Bronchial epithelial cell (primary cell): ENCODE data around the gene KLHL18. TPM values are rescaled to one million over a fixed set of nuclear protein-coding genes. Genes with fewer than 3 reads are reported as not detected.

Experiments used
- DNase-seq: peaks from one replicate; pipeline ENCODE4 v3.0.0-alpha.2; 2010; ENCODE audit warnings: low read depth
- FAIRE-seq: peaks from 2 replicates; lab custom pipeline; 2011; peaks lifted over from hg19 to GRCh38; lab: Jason Lieb, UNC
- H3K27me3 ChIP-seq: 2 replicates; pipeline ENCODE4 v1.5.1; 2011; ENCODE audit warnings: low read length; ENCODE audit not compliant: control insufficient read depth, insufficient read depth
- H3K36me3 ChIP-seq: 2 replicates; pipeline ENCODE4 v1.5.1; 2011; ENCODE audit warnings: low read length; ENCODE audit not compliant: control insufficient read depth, insufficient read depth
- H3K4me3 ChIP-seq: 2 replicates; pipeline ENCODE4 v1.5.1; 2011; ENCODE audit warnings: mild to moderate bottlenecking, low read depth, low read length, control low read depth
- total RNA-seq: library from RNA; depleted of rRNA; stranded (reverse); fragments of >200 nt; gene quantifications from 2 replicates; pipeline ENCODE4 v1.2.1, GENCODE V29; 2014
- TF ChIP-seq, protein P1 (sequence below): IDR thresholded peaks from 2 replicates; pipeline ENCODE4 v1.5.1; 2011; ENCODE audit warnings: mild to moderate bottlenecking, moderate library complexity, low read length, control low read depth, inconsistent platforms; ENCODE audit not compliant: insufficient read depth, severe bottlenecking

Gene KLHL18
- total RNA-seq, 1 donor from 2014 or later: 25.5 TPM

DNA sequence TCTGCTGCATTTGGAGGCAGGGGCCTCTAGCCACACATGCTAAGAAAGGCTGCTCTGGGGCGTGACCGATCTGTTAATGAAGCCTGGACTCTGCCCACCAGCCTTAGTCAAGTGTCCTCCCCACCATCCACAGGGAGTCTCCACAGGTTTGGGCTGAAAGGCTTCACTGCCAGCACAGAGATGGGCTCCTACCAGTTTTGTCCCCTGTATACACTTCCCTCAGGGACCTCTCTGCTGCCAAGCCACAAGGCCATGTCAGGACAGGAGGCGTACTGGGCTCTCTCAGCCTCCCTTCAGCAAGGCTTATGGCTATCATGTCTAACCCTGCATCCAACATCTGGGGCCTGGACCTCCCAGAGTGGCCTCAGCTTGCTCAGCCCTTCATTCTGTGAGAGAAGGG is 23.6 kb upstream of the KLHL18 start:
- FAIRE-seq (no peak), DNase-seq (no peak)
- TF ChIP-seq, protein P1, sequence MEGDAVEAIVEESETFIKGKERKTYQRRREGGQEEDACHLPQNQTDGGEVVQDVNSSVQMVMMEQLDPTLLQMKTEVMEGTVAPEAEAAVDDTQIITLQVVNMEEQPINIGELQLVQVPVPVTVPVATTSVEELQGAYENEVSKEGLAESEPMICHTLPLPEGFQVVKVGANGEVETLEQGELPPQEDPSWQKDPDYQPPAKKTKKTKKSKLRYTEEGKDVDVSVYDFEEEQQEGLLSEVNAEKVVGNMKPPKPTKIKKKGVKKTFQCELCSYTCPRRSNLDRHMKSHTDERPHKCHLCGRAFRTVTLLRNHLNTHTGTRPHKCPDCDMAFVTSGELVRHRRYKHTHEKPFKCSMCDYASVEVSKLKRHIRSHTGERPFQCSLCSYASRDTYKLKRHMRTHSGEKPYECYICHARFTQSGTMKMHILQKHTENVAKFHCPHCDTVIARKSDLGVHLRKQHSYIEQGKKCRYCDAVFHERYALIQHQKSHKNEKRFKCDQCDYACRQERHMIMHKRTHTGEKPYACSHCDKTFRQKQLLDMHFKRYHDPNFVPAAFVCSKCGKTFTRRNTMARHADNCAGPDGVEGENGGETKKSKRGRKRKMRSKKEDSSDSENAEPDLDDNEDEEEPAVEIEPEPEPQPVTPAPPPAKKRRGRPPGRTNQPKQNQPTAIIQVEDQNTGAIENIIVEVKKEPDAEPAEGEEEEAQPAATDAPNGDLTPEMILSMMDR: no peak
- Histone ChIP-seq H3K27me3 (no peaks in the 10 kb centered on the region), H3K4me3 (no peak overlapping the region), H3K36me3 (no peaks in the 10 kb centered on the region)

DNA sequence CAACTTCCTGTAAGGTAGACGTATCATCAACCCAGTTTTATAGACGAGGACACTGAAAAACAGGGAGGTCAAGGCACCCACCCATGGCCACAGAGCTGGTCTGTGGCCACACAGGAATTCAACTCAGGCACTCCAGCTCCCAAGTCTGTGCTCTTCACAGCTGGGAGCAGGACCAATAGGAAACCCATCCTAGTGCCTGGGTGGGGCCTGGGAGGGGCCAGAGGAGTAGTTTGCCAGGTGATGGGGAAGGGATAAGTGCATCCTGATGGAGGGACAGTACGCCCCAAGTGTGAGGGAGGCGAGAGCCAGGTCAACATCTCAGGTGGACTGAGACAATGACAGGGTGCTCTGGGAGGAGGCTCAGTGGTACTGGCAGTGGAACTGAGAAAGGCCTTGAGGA is 22.1 kb upstream of the KLHL18 start:
- no peak for DNase-seq
- Histone ChIP-seq H3K4me3 (no peak overlapping the region), H3K27me3 (no peaks in the 10 kb centered on the region), H3K36me3 (no peaks in the 10 kb centered on the region)
- TF ChIP-seq, protein P1: no peak
- no peak for FAIRE-seq

DNA sequence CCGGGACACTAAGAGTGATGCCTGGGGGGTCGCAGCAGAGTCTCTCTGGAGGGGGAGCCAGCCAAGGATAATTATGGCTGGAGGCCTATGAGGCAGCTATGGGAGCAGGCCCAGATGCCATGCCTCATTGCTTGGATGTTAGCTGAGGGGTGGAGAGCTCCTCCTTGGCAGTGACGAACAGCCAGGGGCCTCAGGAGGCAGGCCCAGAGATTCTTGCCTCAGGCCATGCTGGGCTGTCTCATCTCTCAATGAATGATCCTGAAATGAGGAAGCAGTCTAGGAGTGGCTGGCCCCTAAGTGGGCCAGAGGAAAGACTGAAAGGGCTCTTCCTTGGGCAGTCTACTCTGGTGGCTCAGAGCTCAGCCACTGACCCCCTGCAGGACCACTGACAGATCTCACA is 21.4 kb upstream of the KLHL18 start:
- peak; percentile 43 for DNase-seq
- H3K36me3 ChIP-seq: no peaks in the 10 kb centered on the region
- no peaks in the 10 kb centered on the region for H3K27me3 ChIP-seq
- TF ChIP-seq, protein P1: no peak
- H3K4me3 ChIP-seq: no peak overlapping the region
- no peak for FAIRE-seq

DNA sequence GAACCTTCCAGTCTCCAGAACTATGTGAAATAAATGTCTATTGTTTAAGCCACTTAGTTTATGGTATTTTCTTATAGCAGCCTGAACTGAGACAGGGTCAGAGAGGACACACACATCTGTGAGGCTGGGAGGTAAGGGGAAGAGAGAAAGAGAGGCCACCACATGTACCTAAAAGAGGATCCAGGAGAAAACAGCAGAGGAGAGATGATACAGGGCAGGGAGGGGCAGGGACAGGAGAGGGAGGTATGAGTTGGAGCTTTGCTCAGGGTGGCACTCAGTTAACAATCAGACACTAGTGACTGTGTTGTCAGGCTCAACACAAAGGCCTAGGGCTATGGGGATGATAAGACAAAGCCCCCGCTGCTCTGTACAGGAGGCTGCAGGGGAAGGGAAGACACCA is 17.7 kb upstream of the KLHL18 start:
- FAIRE-seq (no peak), DNase-seq (no peak)
- Histone ChIP-seq H3K27me3 (no peaks in the 10 kb centered on the region), H3K4me3 (no peak overlapping the region), H3K36me3 (no peaks in the 10 kb centered on the region)
- TF ChIP-seq, protein P1: no peak

DNA sequence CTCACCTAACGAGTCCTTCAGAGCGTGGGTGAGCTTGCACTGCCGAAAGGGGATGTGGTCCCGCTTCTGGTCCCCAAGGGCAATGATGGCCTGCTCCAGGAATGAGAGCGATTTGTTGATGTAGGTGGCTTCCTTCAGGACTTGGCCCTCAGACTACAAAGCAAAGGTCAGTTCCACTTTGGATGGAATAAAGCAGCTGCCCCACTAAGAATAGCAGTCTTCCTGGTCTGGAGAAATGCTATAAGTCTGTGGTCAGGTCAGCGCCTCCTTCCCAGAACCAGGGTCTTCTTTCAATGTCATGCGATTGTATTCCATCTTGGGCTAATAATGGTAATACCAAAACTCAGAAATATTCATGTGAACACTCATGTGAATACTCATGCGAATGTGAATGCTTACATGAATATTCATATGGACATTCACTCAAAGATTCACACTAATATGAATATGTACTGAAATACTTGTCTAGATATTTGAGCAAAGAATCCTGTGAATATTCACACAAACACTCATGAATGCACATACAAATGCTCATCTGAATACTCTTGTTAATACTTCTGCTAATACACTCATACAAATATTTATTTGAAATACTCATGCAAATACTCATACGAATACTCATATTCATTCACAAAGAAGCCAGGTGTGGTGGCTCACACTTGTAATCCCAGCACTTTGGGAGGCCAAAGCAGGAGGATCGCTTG is 16.9 kb upstream of the KLHL18 start:
- no peaks in the 10 kb centered on the region for H3K27me3 ChIP-seq
- DNase-seq (no peak), FAIRE-seq (no peak)
- H3K4me3 ChIP-seq: no peak overlapping the region
- TF ChIP-seq, protein P1: no peak
- no peaks in the 10 kb centered on the region for H3K36me3 ChIP-seq
